Uterus (tissue), 4 donors: ENCODE data around the gene TEKT2. TPM values are rescaled to one million over a fixed set of nuclear protein-coding genes. Genes with fewer than 3 reads are reported as not detected.
A peak's percentile ranks its signal among the peaks of the same experiment; 100 is the strongest.

Experiments
- DNase-seq, 2 donors: peaks; one replicate each; pipeline ENCODE4 v3.0.0-alpha.2; 2019 to 2020
- H3K27ac ChIP-seq, 2 donors: fragments of 200-600 bp; sonication (generic); 1 replicate in 1 of 2; 2 replicates in 1 of 2; pipeline ENCODE4 v1.5.1; 2016 to 2018
- H3K27me3 ChIP-seq, 2 donors: fragments of 200-600 bp; sonication (generic); one replicate each; pipeline ENCODE4 v1.5.1; 2018 to 2019; ENCODE audit warnings: control low read depth in 1 of 2
- H3K36me3 ChIP-seq, 2 donors: fragments of 200-600 bp; sonication (generic); one replicate each; pipeline ENCODE4 v1.5.1; 2019; ENCODE audit warnings: control low read depth in 1 of 2
- H3K4me1 ChIP-seq, 2 donors: fragments of 200-600 bp; sonication (generic); one replicate each; pipeline ENCODE4 v1.5.1; 2018 to 2019; ENCODE audit warnings: control low read depth in 1 of 2
- H3K4me3 ChIP-seq, 2 donors: fragments of 200-600 bp; sonication (generic); 1 replicate in 1 of 2; 2 replicates in 1 of 2; pipeline ENCODE4 v1.5.1; 2018 to 2019; ENCODE audit warnings: mild to moderate bottlenecking in 1 of 2
- H3K9me3 ChIP-seq, 2 donors: fragments of 200-600 bp; sonication (generic); one replicate each; pipeline ENCODE4 v1.5.1; 2019; ENCODE audit warnings: control low read depth in 1 of 2
- POLR2A ChIP-seq, 2 donors: fragments of 450-650 bp; IDR thresholded peaks; one replicate each; pipeline ENCODE4 v1.6.1; 2016; ENCODE audit warnings: antibody characterized with exemption in 2 of 2, mild to moderate bottlenecking in 1 of 2, moderate library complexity in 1 of 2
- intact Hi-C: fragments of 100-400 bp; cut with DNase I; formaldehyde crosslinking; loops from one replicate; pipeline ENCODE4 v1.15.1; 2023; ENCODE audit warnings: low total_unique reads
- total RNA-seq, 4 donors: library from RNA; depleted of rRNA in 3 of 4; stranded (reverse); fragments of >200 nt in 3 of 4; gene quantifications; one replicate each; pipeline versions ENCODE4 v1.1.0 to v1.2.4, GENCODE V29; 2014 to 2023
- TF ChIP-seq, protein P1 (sequence below), 4 experiments: fragments of 200-600 bp in 2 of 4; fragments of 450-650 bp in 2 of 4; sonication (generic) in 2 of 4; IDR thresholded peaks; one replicate each; pipeline ENCODE4 v1.5.1; 2016 to 2019; ENCODE audit warnings: antibody characterized with exemption in 4 of 4, mild to moderate bottlenecking in 2 of 4, moderate library complexity in 1 of 4
- donor health status: DM: yes; HTN: yes; CAD: no.

The TEKT2 gene
- total RNA-seq, 4 donors from 2014 or later: 0.77 to 7.5 (median 1.2) TPM; not detected in 1

DNA sequence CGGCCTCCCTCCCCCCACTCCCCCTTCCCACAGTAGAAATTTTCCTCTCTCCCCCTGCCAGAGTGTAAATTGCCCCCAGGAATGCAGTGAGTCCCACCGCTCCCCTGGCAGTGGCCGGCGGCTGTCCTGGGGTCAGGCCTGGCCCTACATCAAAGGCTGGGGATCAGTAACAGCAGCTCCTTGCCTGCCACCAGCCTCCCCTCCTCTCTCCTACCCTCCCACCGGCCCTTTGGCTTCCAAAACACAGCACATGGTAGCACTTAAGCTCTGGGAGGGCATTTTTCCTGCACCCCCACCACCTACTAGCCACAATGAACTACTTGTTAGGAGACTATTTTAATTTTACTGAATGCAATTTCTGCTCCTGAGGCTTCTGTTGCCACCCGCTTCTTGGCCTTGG, 50.1 kb downstream of the TEKT2 start:
- Histone ChIP-seq H3K36me3 (no peaks in the 10 kb centered on the region), H3K27me3 (no peaks in the 10 kb centered on the region), H3K27ac (peak overlapping the region in 1 of 2 donors; percentile 54), H3K9me3 (no peaks in the 10 kb centered on the region), H3K4me1 (no peaks in the 10 kb centered on the region), H3K4me3 (no peak overlapping the region)
- no peak for TF ChIP-seq POLR2A (IDR thresholded peaks at IDR 0.05)
- TF ChIP-seq, protein P1, sequence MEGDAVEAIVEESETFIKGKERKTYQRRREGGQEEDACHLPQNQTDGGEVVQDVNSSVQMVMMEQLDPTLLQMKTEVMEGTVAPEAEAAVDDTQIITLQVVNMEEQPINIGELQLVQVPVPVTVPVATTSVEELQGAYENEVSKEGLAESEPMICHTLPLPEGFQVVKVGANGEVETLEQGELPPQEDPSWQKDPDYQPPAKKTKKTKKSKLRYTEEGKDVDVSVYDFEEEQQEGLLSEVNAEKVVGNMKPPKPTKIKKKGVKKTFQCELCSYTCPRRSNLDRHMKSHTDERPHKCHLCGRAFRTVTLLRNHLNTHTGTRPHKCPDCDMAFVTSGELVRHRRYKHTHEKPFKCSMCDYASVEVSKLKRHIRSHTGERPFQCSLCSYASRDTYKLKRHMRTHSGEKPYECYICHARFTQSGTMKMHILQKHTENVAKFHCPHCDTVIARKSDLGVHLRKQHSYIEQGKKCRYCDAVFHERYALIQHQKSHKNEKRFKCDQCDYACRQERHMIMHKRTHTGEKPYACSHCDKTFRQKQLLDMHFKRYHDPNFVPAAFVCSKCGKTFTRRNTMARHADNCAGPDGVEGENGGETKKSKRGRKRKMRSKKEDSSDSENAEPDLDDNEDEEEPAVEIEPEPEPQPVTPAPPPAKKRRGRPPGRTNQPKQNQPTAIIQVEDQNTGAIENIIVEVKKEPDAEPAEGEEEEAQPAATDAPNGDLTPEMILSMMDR (IDR thresholded peaks at IDR 0.05): no peak
- DNase-seq: no peak
- intact Hi-C loops: loop anchor here (2.0 kb wide), 1 partner anchor 35 kb away; no protein-coding TSS in a partner anchor

GRCh38 chr1:36134505-36135329, 50.8 kb downstream of the TEKT2 start:
- Histone ChIP-seq H3K4me1 (no peaks in the 10 kb centered on the region), H3K9me3 (no peaks in the 10 kb centered on the region), H3K27me3 (no peaks in the 10 kb centered on the region), H3K27ac (peak overlapping the region; percentile 29 to 54), H3K4me3 (no peak overlapping the region), H3K36me3 (no peaks in the 10 kb centered on the region)
- DNase-seq: peak; percentile 47 to 61
- TF ChIP-seq, protein P1 (IDR thresholded peaks at IDR 0.05): peak; percentile 48 to 68 (median 54)
- TF ChIP-seq POLR2A (IDR thresholded peaks at IDR 0.05): no peak
- intact Hi-C loops: loop anchor here (2.0 kb wide), 1 partner anchor 36 kb away; no protein-coding TSS in a partner anchor

DNA sequence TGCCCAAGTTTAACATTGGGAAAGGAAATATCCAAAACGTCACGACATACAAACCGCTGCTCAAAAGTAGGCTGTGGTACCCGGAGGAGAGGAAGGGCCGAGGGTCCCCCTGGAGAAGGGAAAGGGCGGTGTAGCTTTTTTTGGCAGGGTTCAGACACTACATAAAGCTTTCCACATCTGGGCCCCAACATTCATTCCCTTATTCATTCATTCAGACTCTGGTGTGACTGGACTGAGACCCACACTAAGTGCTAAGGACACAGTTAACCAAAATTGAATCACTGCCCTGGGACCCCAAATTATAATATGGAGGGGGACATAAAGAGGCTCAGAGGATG, 51.4 kb downstream of the TEKT2 start:
- no peak for DNase-seq
- H3K36me3 ChIP-seq: no peaks in the 10 kb centered on the region
- H3K4me3 ChIP-seq: no peak overlapping the region
- no peaks in the 10 kb centered on the region for H3K4me1 ChIP-seq
- H3K27me3 ChIP-seq: no peaks in the 10 kb centered on the region
- TF ChIP-seq POLR2A (IDR thresholded peaks at IDR 0.05): no peak
- TF ChIP-seq, protein P1 (IDR thresholded peaks at IDR 0.05): no peak
- intact Hi-C loops: loop anchor here (2.0 kb wide), 1 partner anchor 36 kb away; no protein-coding TSS in a partner anchor
- H3K9me3 ChIP-seq: no peaks in the 10 kb centered on the region
- H3K27ac ChIP-seq: peak overlapping the region; percentile 1 to 29

- no peaks in the 10 kb centered on the region for H3K4me1 ChIP-seq
- peak overlapping the region; percentile 28 to 53 for H3K27ac ChIP-seq
- intact Hi-C loops: loop anchor here (2.0 kb wide), 1 partner anchor 37 kb away; no protein-coding TSS in a partner anchor
Observed at GRCh38 chr1:36135796-36136195, 51.9 kb downstream of the TEKT2 start.

DNA sequence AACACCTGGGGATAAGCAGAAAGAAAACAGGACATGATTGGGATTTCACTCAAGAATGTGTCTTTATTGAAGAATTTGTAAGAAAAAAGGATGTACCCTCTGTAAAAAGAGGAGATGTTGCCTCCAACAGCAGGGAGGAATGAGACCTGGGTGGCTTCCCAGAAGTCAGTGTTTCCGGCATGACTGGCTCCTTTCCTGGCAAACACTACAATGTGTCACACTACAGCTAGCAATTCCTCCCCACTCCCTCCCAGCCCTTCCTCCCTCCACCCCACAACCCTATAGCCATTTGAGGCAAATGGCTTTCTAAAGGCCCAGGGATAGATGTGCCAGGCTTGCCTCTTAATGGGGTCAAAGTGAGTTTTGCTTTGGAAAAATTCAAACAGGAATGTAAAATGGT, 52.6 kb downstream of the TEKT2 start:
- TF ChIP-seq POLR2A (IDR thresholded peaks at IDR 0.05): no peak
- TF ChIP-seq, protein P1 (IDR thresholded peaks at IDR 0.05): no peak
- intact Hi-C loops: no loop called here
- no peaks in the 10 kb centered on the region for H3K4me1 ChIP-seq
- H3K27ac ChIP-seq: peak overlapping the region; percentile 47 to 53
- no peaks in the 10 kb centered on the region for H3K9me3 ChIP-seq
- peak in 1 of 2 donors; percentile 54 for DNase-seq
- H3K36me3 ChIP-seq: no peaks in the 10 kb centered on the region
- no peak overlapping the region for H3K4me3 ChIP-seq
- H3K27me3 ChIP-seq: no peaks in the 10 kb centered on the region

More at GRCh38 chr1:36135796-36136195, 51.9 kb downstream of the TEKT2 start:
- TF ChIP-seq, protein P1 (IDR thresholded peaks at IDR 0.05): no peak
- no peak for TF ChIP-seq POLR2A (IDR thresholded peaks at IDR 0.05)
- Histone ChIP-seq H3K4me3 (no peak overlapping the region), H3K27me3 (no peaks in the 10 kb centered on the region), H3K9me3 (no peaks in the 10 kb centered on the region), H3K36me3 (no peaks in the 10 kb centered on the region)
- DNase-seq: no peak
